Transverse colon (tissue), 3 donors: ENCODE results near the gene SRMS.

ENCODE experiments used
- CTCF ChIP-seq, 5 experiments: fragments of 200-600 bp in 3 of 5; fragments of 450-650 bp in 2 of 5; sonication (generic) in 3 of 5; IDR thresholded peaks; 1 replicate in 2 of 5; 2 replicates in 3 of 5; pipeline ENCODE4 v1.5.1; 2016 to 2017; ENCODE audit warnings: antibody characterized with exemption in 5 of 5, inconsistent platforms in 3 of 5, mild to moderate bottlenecking in 2 of 5, moderate library complexity in 1 of 5
- POLR2A ChIP-seq: fragments of 450-650 bp; IDR thresholded peaks from one replicate; pipeline ENCODE4 v1.6.1; 2016; ENCODE audit warnings: antibody characterized with exemption, mild to moderate bottlenecking, moderate library complexity

- no peak for TF ChIP-seq CTCF (IDR thresholded peaks at IDR 0.05)
- TF ChIP-seq POLR2A, result no peak
Observed at GRCh38 chr20:63554361-63555278, 7.1 kb upstream of the SRMS start.
